GM20000 (cell line): ENCODE measurements around the gene PXK.

Source experiments
- DNase-seq: peaks from one replicate; pipeline ENCODE4 v3.0.0; 2012; ENCODE audit warnings: low spot score
- CTCF ChIP-seq: IDR thresholded peaks from 2 replicates; pipeline ENCODE4 v1.5.1; 2012; ENCODE audit warnings: mild to moderate bottlenecking, control low read depth; ENCODE audit errors: extremely low read depth, missing control alignments

PXK gene

DNA sequence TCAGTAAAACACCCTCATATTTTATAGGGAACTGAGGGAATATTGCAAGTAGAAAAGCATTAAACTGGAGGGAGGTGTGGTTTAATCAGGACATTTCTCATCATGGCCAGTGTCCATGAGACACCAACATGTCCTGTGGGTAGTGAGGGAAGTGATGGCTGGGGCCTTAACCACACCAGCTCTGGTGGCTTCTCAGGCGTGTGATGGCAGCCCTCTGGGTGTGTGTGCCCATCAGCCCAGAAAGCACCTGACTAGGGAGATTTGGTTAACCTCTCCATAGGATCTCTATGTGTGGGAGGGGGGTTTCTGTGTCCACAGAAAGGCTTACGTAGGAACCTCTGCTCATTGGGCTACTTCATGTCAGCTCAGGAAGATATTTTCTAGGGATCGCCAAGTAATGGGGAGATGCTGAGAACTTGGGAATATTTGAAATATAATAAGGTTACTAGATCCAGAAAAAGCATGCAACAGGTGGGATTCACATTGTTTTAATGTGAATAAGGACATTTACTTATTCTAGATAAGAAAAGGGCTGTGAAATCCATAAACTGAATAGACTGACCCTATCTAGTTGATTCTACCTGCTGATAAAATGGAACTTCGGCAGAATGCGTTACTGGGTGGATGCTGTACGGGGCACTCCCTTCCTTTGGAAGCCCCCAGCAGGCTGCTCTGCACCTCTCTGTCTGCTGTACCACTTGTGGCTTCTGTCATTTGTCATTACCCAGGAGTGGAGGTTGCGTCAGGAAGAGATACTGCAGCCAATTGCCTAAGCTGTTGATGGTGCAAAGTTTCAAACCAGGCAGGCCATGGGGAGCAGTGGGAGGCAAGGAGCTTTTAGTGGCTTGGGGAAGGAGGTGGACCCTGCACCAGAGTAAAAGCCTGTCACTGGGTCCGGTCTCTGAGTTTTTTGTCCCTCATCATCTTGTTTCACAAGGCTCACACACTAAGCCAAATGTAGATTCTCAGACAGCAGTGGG lies 79.4 kb downstream of the PXK start:
- no peak for TF ChIP-seq CTCF
- DNase-seq, result no peak

DNA sequence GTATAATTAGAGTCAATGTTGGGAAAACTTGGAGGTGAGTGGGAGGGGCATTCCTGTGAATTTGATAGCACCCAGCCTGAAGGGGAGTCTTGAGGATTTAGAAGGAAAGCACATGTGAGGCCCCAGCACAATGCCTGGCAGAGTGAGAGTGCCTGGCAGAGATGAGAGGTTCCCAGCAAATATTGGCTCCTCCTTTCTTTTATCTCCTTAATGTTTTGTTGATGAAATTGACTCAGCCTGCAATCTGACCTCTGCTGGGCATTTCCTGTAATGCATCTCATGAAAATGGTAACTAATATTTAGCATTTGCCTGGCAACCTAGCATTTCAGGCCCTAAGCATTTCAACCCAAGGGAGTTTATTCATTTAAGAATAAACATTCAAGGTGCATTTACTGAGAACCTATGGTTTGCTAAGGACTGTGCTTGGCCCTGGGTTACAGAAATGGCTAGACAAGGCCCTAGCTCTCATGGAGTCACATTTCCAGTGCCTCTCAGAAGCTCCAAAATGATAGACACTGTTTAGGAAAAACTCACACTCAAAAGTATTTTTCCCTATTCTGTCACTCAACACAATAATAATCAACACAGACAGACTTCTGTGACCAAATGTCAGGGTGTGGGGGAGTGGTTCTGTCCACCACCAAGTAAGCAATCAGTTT lies 82.0 kb downstream of the PXK start:
- peak; percentile 59 for TF ChIP-seq CTCF
- peak; percentile 54 for DNase-seq

DNA sequence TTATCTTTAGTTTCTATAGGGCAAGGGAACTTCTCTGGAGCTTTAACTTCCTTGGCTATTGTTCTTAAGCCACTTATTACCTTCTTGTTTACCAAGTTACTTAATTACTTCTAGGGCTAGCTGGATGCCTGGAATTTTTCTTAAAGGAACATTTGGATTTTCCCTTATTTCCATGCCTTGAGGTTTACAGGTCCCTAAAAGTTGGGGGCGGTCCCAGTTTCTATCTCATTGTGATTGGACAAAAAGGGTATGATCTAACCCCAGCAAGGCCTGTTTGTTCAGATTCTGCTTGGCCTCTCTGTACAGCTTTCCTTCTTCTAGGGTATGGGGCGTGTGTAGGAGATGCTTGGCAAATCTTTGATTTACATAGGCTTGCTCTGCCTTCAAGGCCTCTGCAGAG lies 83.5 kb downstream of the PXK start:
- no peak for TF ChIP-seq CTCF
- DNase-seq, result no peak

DNA sequence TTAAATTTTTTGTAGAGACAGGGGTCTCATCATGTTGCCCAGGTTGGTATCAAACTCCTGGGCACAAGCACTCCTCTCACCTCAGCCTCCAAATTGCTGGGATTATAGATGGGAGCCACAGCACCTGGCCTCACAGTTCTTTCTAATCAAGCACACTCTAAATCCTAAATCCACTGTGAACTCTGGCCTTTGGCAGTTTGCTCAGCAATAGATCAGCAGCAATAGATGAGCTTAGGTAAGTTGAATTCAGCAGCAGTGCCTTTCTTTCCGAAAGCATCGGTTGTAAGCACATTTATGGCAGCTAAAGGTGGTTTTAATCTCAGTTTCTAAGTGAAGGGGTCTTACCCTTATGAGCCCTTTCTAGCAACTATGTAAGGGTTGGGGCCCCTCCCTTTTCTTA lies 84.4 kb downstream of the PXK start:
- no peak for DNase-seq
- TF ChIP-seq CTCF, result no peak

DNA sequence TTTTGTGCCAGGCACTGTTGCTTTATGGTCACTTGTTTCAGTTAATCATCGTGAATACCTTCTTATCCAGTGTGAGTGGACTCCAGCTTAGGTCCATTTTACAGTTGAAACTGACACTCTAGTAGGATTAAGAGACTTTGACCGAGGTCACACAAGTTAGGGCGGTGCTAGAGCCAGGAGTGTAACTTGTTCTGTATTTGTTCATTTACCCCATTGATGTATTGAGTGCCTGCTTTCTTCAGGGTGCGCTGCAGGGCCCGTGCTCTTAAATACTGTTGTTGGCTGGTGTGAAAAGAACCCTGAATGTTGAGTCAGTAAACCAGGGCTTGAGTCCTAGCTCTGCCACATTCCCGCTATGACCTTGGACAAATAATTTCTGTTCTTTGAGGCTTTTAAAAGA lies 85.5 kb downstream of the PXK start:
- no peak for DNase-seq
- TF ChIP-seq CTCF, result no peak

DNA sequence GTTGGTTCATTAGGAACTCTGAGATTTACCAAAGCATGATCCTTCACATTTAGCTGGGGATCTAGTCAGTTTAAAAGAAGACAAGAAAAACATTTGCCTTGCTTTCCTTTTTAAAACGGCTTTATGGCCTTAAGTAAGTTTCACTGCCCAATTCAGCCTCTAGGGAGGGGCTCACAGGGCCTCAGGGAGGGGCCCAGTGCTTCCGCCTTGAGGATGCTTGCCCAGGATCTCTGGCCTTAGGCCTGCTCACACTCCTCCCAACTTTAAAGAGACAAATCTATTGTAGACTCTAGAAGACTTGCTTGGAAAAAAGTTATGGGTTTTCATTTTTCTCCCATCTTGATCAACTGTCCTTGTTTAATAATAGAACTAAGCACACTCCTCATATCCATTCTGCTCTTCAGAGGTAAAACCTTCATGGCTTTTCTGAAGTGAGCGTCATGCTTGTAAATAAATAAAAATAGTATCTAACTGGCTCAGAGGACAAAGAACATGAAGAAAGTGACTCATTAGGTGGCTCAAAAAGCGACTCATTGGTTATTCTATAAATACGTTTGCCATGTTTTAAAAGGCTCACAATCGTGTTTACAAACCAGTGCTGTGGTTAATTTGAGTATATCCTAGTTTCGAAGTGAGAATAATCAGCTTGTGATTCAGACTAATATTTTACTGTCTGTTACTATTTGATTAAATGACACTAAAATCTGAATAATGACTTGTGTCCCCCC lies 87.3 kb downstream of the PXK start:
- TF ChIP-seq CTCF, result no peak
- DNase-seq, result peak; percentile 35
